Adipose tissue (tissue), 3 donors: Measurements from ENCODE around the gene ADM5. TPM values are rescaled to one million over a fixed set of nuclear protein-coding genes. Genes with fewer than 3 reads are reported as not detected.

Experiments
- H3K27ac ChIP-seq: one replicate; pipeline ENCODE4 v1.5.1; 2013; ENCODE audit warnings: low read depth, low read length
- WGBS, 3 donors: extraction: QIAGEN DNeasy Blood & Tissue Kit; methylation state at CpG; one replicate each; pipeline ENCODE4 v1.1.7; 2013; 5-methylcytosine and 5-hydroxymethylcytosine counted together
- polyA plus RNA-seq, 3 donors: library from polyadenylated mRNA; stranded (reverse); fragments of 200-250 nt; gene quantifications; one replicate each; pipeline ENCODE4 v1.2.3, GENCODE V29; 2013
- donor health status: healthy with polysubstance abuse.
- donor health status: Bipolar disorder and iron deficiency.
- donor health status: healthy.

Gene ADM5
- polyA plus RNA-seq, 3 donors: 1.0 to 2.5 (median 1.0) TPM

GRCh38 chr19:49656456-49657109 is 32.8 kb upstream of the ADM5 start:
- WGBS, 3 donors: 89 to 93% (median 91%) methylated on average over 17 of the region's 17 CpGs
- H3K27ac ChIP-seq: no peak overlapping the region

- H3K27ac ChIP-seq: no peak overlapping the region
- 86 to 92% (median 92%) methylated on average over 22 of the region's 22 CpGs for WGBS, 3 donors
Observed at GRCh38 chr19:49657493-49658138, 31.8 kb upstream of the ADM5 start.

GRCh38 chr19:49658139-49658517 is 31.3 kb upstream of the ADM5 start:
- no peak overlapping the region for H3K27ac ChIP-seq
- WGBS, 3 donors: 87 to 94% (median 89%) methylated on average over 13 to 15 of the region's 15 CpGs

GRCh38 chr19:49658566-49659442 is 30.6 kb upstream of the ADM5 start:
- no peak overlapping the region for H3K27ac ChIP-seq
- 91 to 96% (median 92%) methylated on average over 12 of the region's 12 CpGs for WGBS, 3 donors

- WGBS, 3 donors: 88 to 90% (median 88%) methylated on average over 15 of the region's 15 CpGs
- H3K27ac ChIP-seq: no peak overlapping the region
Observed at GRCh38 chr19:49660338-49660961, 28.9 kb upstream of the ADM5 start.

GRCh38 chr19:49662011-49662410 is 27.4 kb upstream of the ADM5 start:
- no peak overlapping the region for H3K27ac ChIP-seq
- 89 to 93% (median 92%) methylated on average over 15 to 16 of the region's 16 CpGs for WGBS, 3 donors

GRCh38 chr19:49663224-49663623 is 26.2 kb upstream of the ADM5 start:
- no peak overlapping the region for H3K27ac ChIP-seq
- WGBS, 3 donors: 88 to 91% (median 89%) methylated on average over 12 of the region's 12 CpGs

- 1% methylated on average over 48 to 53 of the region's 53 CpGs for WGBS, 3 donors
Observed at GRCh38 chr19:49664171-49665035, 25.0 kb upstream of the ADM5 start.

GRCh38 chr19:49665036-49665350 is 24.4 kb upstream of the ADM5 start:
- H3K27ac ChIP-seq: no peak overlapping the region
- WGBS, 3 donors: 0 to 1% (median 0%) methylated on average over 7 of the region's 7 CpGs

More at GRCh38 chr19:49664171-49665035, 25.0 kb upstream of the ADM5 start:
- H3K27ac ChIP-seq: no peak overlapping the region

- 0 to 1% (median 1%) methylated on average over 50 of the region's 50 CpGs for WGBS, 3 donors
- no peak within 1 kb of the TSS for H3K27ac ChIP-seq
Observed at GRCh38 chr19:49665351-49666119, 23.9 kb upstream of the ADM5 start, which contains the start of the genes BCL2L12 and IRF3. TSS of gene BCL2L12 (plus strand) at chr19:49665933. CDS start at chr19:49666693, 760 bp downstream. TSS of gene IRF3 (minus strand) at chr19:49665857. CDS start at chr19:49664838, 1,019 bp downstream.

- no peak overlapping the region for H3K27ac ChIP-seq
- 0 to 1% (median 0%) methylated on average over 9 of the region's 9 CpGs for WGBS, 3 donors
Observed at GRCh38 chr19:49666120-49666444, 23.3 kb upstream of the ADM5 start.

GRCh38 chr19:49667473-49667872 is 21.9 kb upstream of the ADM5 start:
- 87 to 100% (median 89%) methylated on average over 2 of the region's 2 CpGs for WGBS, 3 donors
- H3K27ac ChIP-seq: no peak overlapping the region

GRCh38 chr19:49669516-49669915 is 19.9 kb upstream of the ADM5 start:
- H3K27ac ChIP-seq: no peak overlapping the region
- 86 to 88% (median 86%) methylated on average over 3 of the region's 3 CpGs for WGBS, 3 donors

GRCh38 chr19:49672131-49672919 is 17.1 kb upstream of the ADM5 start:
- H3K27ac ChIP-seq: no peak overlapping the region
- WGBS, 3 donors: 19 to 29% (median 29%) methylated on average over 27 to 28 of the region's 28 CpGs

GRCh38 chr19:49676136-49676783 is 13.1 kb upstream of the ADM5 start:
- WGBS, 3 donors: 2 to 3% (median 2%) methylated on average over 27 of the region's 27 CpGs

GRCh38 chr19:49676784-49677230 is 12.6 kb upstream of the ADM5 start:
- WGBS, 3 donors: 0 to 1% (median 0%) methylated on average over 34 of the region's 34 CpGs

More at GRCh38 chr19:49676136-49676783, 13.1 kb upstream of the ADM5 start:
- H3K27ac ChIP-seq: peak overlapping the region; percentile 60

More at GRCh38 chr19:49676784-49677230, 12.6 kb upstream of the ADM5 start:
- H3K27ac ChIP-seq: peak overlapping the region; percentile 77
